Panc1 (cell line): ENCODE data around the gene IRX4. TPM values are rescaled to one million over a fixed set of nuclear protein-coding genes. Genes with fewer than 3 reads are reported as not detected.
A peak's percentile ranks its signal among the peaks of the same experiment; 100 is the strongest.

Source experiments
- ATAC-seq: fragments of 200-7000 bp; cut with Tn5 transposase; 2 replicates; pipeline ENCODE4 v1.9.1; 2020; ENCODE audit warnings: mild to moderate bottlenecking, moderate library complexity
- BruUV-seq: library from RNA; stranded (reverse); fragments of 400-500 nt; replicated peaks from 2 replicates; lab custom pipeline; 2021; lab: Mats Ljungman, UMichigan
- CTCF ChIA-PET: fragments of 300-600 bp; sonication (Branson Sonifier 250); formaldehyde crosslinking; loops from one replicate; lab custom pipeline; 2022; ENCODE audit warnings: antibody characterized with exemption; lab: Charles Lee
- POLR2A ChIA-PET: fragments of 300-600 bp; sonication (Branson Sonifier 250); formaldehyde crosslinking; loops from one replicate; lab custom pipeline; 2022; ENCODE audit warnings: antibody characterized with exemption; lab: Charles Lee
- DNase-seq: peaks from one replicate; pipeline ENCODE4 v3.0.0-alpha.2; 2010; ENCODE audit warnings: low read depth, low spot score
- H3K27ac ChIP-seq: 2 replicates; pipeline ENCODE4 v1.5.1; 2011; ENCODE audit warnings: mild to moderate bottlenecking, low read length, inconsistent platforms
- H3K27me3 ChIP-seq: fragments of 200-500 bp; sonication (Bioruptor generic); 2 replicates; pipeline ENCODE4 v1.6.0; 2014; ENCODE audit warnings: low read length, inconsistent platforms; ENCODE audit not compliant: control insufficient read depth, insufficient read depth
- H3K36me3 ChIP-seq: fragments of 200-500 bp; sonication (Bioruptor generic); 2 replicates; pipeline ENCODE4 v1.5.1; 2014; ENCODE audit warnings: inconsistent platforms, mild to moderate bottlenecking, low read length, moderate library complexity; ENCODE audit not compliant: control insufficient read depth, insufficient read depth
- H3K4me1 ChIP-seq: 2 replicates; pipeline ENCODE4 v1.5.1; 2011; ENCODE audit warnings: inconsistent platforms, mild to moderate bottlenecking, low read length, moderate library complexity; ENCODE audit not compliant: control insufficient read depth, insufficient read depth
- H3K4me3 ChIP-seq, 2 experiments: 2 replicates each; pipeline ENCODE4 v1.5.1; 2011 to 2012; ENCODE audit warnings: low read depth in 2 of 2, low read length in 2 of 2, mild to moderate bottlenecking in 2 of 2, inconsistent platforms in 1 of 2, moderate library complexity in 1 of 2
- H3K9me3 ChIP-seq: fragments of 200-500 bp; sonication (Bioruptor generic); 2 replicates; pipeline ENCODE4 v1.5.1; 2014; ENCODE audit warnings: low read depth, mild to moderate bottlenecking, inconsistent platforms, low read length, moderate library complexity; ENCODE audit not compliant: control insufficient read depth, insufficient read depth
- CTCF ChIP-seq: fragments of 450-650 bp; IDR thresholded peaks from 2 replicates; pipeline ENCODE4 v1.5.1; 2017; ENCODE audit warnings: mild to moderate bottlenecking
- POLR2AphosphoS5 ChIP-seq: IDR thresholded peaks from 2 replicates; pipeline ENCODE4 v1.6.1; 2012; ENCODE audit warnings: mild to moderate bottlenecking, low read depth, low read length, moderate library complexity
- REST ChIP-seq, 2 experiments: IDR thresholded peaks; 2 replicates each; pipeline ENCODE4 v1.6.1; 2011 to 2012; ENCODE audit warnings: low read depth in 2 of 2, control low read depth in 1 of 2, low read length in 1 of 2, mild to moderate bottlenecking in 1 of 2, moderate library complexity in 1 of 2; ENCODE audit not compliant: insufficient read depth in 1 of 2
- SIN3A ChIP-seq: IDR thresholded peaks from 2 replicates; pipeline ENCODE4 v1.6.1; 2012; ENCODE audit warnings: low read depth, mild to moderate bottlenecking, low read length, moderate library complexity, borderline replicate concordance; ENCODE audit not compliant: insufficient read depth
- TCF7L2 ChIP-seq: IDR thresholded peaks from 2 replicates; pipeline ENCODE4 v1.6.1; 2011; ENCODE audit warnings: mild to moderate bottlenecking, low read depth, low read length, inconsistent platforms
- in situ Hi-C: cut with HindIII; loops from 2 replicates; pipeline ENCODE4 v1.10.0; 2016; ENCODE audit warnings: low sequenced_read_pairs, low pct_unique_long_range_greater_than_20kb
- intact Hi-C: fragments of 100-400 bp; cut with micrococcal nuclease; formaldehyde crosslinking; loops from one replicate; pipeline ENCODE4 v1.10.0; 2022; ENCODE audit not compliant: unreplicated experiment
- total RNA-seq: library from RNA; stranded (reverse); gene quantifications from one replicate; pipeline ENCODE4 v1.2.1, GENCODE V29; 2021; ENCODE audit not compliant: unreplicated experiment

Gene IRX4
- total RNA-seq, 1 experiment from 2014 or later = 0.18 TPM

GRCh38 chr5:1868886-1869475 lies 13.7 kb downstream of the IRX4 start:
- no peak for ATAC-seq
- H3K27ac ChIP-seq = no peak overlapping the region
- no peak for TF ChIP-seq REST (IDR thresholded peaks at IDR 0.05; ENCODE audit: insufficient read depth in 1 of 2, low read depth in 2 of 2, low read length in 1 of 2)
- TF ChIP-seq POLR2AphosphoS5 = no peak
- TF ChIP-seq TCF7L2 = no peak
- no peak for TF ChIP-seq SIN3A
- TF ChIP-seq CTCF = no peak
- in situ Hi-C loops = no loop called here
- intact Hi-C loops = no loop called here
- no peaks in the 10 kb centered on the region for H3K4me1 ChIP-seq
- BruUV-seq = no TSS peak
- H3K9me3 ChIP-seq = no peaks in the 10 kb centered on the region
- ChIA-PET CTCF (no interaction called here), POLR2A (no interaction called here)
- H3K36me3 ChIP-seq = no peaks in the 10 kb centered on the region
- no peaks in the 10 kb centered on the region; the same call in 1 of the 2 replicates for H3K27me3 ChIP-seq
- no peak for DNase-seq
- no peak overlapping the region for H3K4me3 ChIP-seq

GRCh38 chr5:1867815-1868143 lies 14.9 kb downstream of the IRX4 start:
- no peak for ATAC-seq
- POLR2A ChIA-PET = no interaction called here

GRCh38 chr5:1867114-1867814 lies 15.5 kb downstream of the IRX4 start:
- BruUV-seq = no TSS peak
- no peak for TF ChIP-seq CTCF
- TF ChIP-seq TCF7L2 = no peak
- TF ChIP-seq REST (IDR thresholded peaks at IDR 0.05; ENCODE audit: insufficient read depth in 1 of 2, low read depth in 2 of 2, low read length in 1 of 2) = no peak
- no peak for TF ChIP-seq SIN3A
- no peak for TF ChIP-seq POLR2AphosphoS5
- intact Hi-C loops (no loop called here), in situ Hi-C loops (no loop called here)
- DNase-seq = no peak
- ChIA-PET POLR2A (no interaction called here), CTCF (no interaction called here)
- H3K36me3 ChIP-seq = no peaks in the 10 kb centered on the region
- ATAC-seq = peak; percentile 57; the same call in 1 of the 2 replicates
- no peak overlapping the region for H3K4me3 ChIP-seq
- no peaks in the 10 kb centered on the region for H3K4me1 ChIP-seq
- H3K27me3 ChIP-seq = no peaks in the 10 kb centered on the region; the same call in 1 of the 2 replicates
- no peaks in the 10 kb centered on the region for H3K9me3 ChIP-seq
- no peak overlapping the region for H3K27ac ChIP-seq

More at GRCh38 chr5:1867815-1868143, 14.9 kb downstream of the IRX4 start:
- H3K4me1 ChIP-seq = no peaks in the 10 kb centered on the region
- in situ Hi-C loops (no loop called here), intact Hi-C loops (no loop called here)
- H3K4me3 ChIP-seq = no peak overlapping the region
- CTCF ChIA-PET = no interaction called here
- H3K27ac ChIP-seq = no peak overlapping the region
- H3K36me3 ChIP-seq = no peaks in the 10 kb centered on the region
- no TSS peak for BruUV-seq
- DNase-seq = no peak
- no peaks in the 10 kb centered on the region; the same call in 1 of the 2 replicates for H3K27me3 ChIP-seq
- TF ChIP-seq SIN3A = no peak
- TF ChIP-seq TCF7L2 = no peak
- TF ChIP-seq POLR2AphosphoS5 = no peak
- H3K9me3 ChIP-seq = no peaks in the 10 kb centered on the region
